RWPE1 (cell line): ENCODE measurements around the gene RBMS2.
"Not testable (repeated sequence)": the region's sequence is repeated elsewhere in the genome, so short reads cannot be mapped to it uniquely, and the experiment has no call there.

Experiments
- CTCF ChIA-PET: fragments of 350-600 bp; sonication (Branson Sonifier 250); formaldehyde crosslinking; extraction: SDS; loops from one replicate; lab custom pipeline; 2021; lab: Yijun Ruan, JAX
- POLR2A ChIA-PET: fragments of 400-600 bp; formaldehyde crosslinking; extraction: SDS; loops from one replicate; lab custom pipeline; 2020; ENCODE audit warnings: antibody characterized with exemption; ENCODE audit not compliant: low non-redundant PET; lab: Yijun Ruan, JAX
- DNase-seq: peaks from one replicate; pipeline ENCODE4 v3.0.0; 2012; ENCODE audit warnings: low spot score
- H3K27ac ChIP-seq: fragments of 450-650 bp; 2 replicates; pipeline ENCODE4 v1.5.1; 2017
- CTCF ChIP-seq: fragments of 450-650 bp; conservative IDR thresholded peaks from 2 replicates; pipeline ENCODE4 v1.5.1; 2017; ENCODE audit warnings: low read depth, mild to moderate bottlenecking

Gene RBMS2

GRCh38 chr12:56498126-56498902, 23.3 kb upstream of the RBMS2 start:
- H3K27ac ChIP-seq, DNase-seq, POLR2A ChIA-PET, CTCF ChIA-PET: not testable (repeated sequence)

DNA sequence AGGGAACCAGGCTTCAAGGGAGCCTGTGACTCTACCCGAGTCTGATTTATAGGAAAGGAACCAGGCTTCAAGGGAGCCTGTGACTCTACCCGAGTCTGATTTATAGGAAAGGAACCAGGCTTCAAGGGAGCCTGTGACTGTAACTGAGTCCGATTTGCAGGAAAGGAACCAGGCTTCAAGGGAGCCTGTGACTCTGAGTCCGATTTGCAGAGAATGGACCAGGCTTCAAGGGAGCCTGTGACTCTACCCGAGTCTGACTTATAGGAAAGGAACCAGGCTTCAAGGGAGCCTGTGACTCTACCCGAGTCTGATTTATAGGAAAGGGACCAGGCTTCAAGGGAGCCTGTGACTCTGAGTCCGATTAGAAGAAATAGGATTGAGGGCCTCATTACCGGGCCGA, 22.2 kb upstream of the RBMS2 start:
- POLR2A ChIA-PET, DNase-seq, CTCF ChIA-PET, H3K27ac ChIP-seq: not testable (repeated sequence)

- CTCF ChIA-PET, POLR2A ChIA-PET, DNase-seq, H3K27ac ChIP-seq: not testable (repeated sequence)
Observed at GRCh38 chr12:56499879-56500278, 21.7 kb upstream of the RBMS2 start.

DNA sequence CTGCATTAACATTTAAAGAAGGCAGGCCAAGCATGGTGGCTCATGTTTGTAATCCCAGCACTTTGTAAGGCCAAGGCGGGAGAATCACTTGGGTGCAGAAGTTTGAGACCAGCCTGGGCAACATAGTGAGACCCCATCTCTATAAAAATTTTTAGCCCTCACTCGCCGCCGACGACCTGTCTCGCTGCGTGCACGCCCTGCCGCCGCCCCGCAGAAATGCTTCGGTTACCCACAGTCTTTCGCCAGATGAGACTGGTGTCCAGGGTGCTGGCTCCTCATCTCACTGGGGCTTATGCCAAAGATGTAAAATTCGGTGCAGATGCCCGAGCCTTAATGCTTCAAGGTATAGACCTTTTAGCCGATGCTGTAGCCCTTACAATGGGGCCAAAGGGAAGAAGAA, 10.8 kb upstream of the RBMS2 start:
- no peak for DNase-seq
- CTCF ChIA-PET = interaction anchor here (1.0 kb wide), 1 partner anchor 63 kb away, joined by 3 read pairs; no protein-coding TSS in a partner anchor
- H3K27ac ChIP-seq = no peak overlapping the region
- no peak for TF ChIP-seq CTCF
- POLR2A ChIA-PET = no interaction called here

GRCh38 chr12:56514014-56514318, 7.7 kb upstream of the RBMS2 start:
- POLR2A ChIA-PET, H3K27ac ChIP-seq, DNase-seq: not testable (repeated sequence)
- TF ChIP-seq CTCF = peak; percentile 31
- CTCF ChIA-PET = interaction anchor here (0.6 to 2.1 kb wide), 13 partner anchors 13 to 169 kb away, joined by 3 to 16 read pairs (median 4); no protein-coding TSS in a partner anchor

DNA sequence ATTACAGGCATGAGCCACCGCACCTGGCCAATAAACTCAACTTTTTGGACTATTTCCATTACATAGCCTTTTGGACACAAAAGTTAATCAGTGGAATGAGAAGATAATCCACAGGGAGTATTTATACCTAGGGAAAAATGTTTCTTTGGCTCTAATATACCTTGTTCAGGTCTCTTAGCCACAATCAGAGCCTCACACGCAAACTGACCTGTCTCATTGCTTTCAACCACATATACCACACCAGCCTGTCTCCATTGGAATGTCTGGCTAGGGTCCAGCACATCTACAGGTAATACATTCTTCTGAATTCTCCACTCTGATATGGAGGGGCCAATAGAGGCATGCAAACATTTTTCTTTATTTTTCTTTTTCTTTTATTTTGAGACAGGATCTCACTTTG, 3.8 kb upstream of the RBMS2 start:
- POLR2A ChIA-PET = no interaction called here

DNA sequence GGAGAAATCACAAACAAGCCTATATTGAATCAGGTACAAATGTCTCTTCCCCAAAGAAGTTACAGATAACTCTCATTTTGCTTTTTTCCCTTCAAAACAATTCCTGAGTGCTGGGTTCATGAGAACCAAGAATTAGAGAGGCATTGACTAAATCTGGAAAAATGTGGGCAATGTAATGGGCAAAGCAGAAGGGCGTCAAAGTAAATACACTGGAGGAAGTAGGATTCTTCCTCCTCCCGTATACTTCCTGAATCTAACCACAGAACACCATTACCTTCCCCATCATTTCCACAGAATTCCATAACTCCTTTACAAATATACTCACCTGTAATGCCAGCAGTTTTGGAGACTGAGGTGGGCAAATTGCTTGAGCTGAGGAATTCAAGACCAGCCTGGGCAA, 3.0 kb upstream of the RBMS2 start:
- POLR2A ChIA-PET = no interaction called here
- CTCF ChIA-PET = no interaction called here
- H3K27ac ChIP-seq = peak overlapping the region; percentile 55
- TF ChIP-seq CTCF = no peak
- no peak for DNase-seq

More for the DNA sequence above, 3.8 kb upstream of the RBMS2 start:
- DNase-seq = no peak
- peak overlapping the region; percentile 28; the same call in 1 of the 2 replicates for H3K27ac ChIP-seq
- CTCF ChIA-PET = no interaction called here
- TF ChIP-seq CTCF = no peak

DNA sequence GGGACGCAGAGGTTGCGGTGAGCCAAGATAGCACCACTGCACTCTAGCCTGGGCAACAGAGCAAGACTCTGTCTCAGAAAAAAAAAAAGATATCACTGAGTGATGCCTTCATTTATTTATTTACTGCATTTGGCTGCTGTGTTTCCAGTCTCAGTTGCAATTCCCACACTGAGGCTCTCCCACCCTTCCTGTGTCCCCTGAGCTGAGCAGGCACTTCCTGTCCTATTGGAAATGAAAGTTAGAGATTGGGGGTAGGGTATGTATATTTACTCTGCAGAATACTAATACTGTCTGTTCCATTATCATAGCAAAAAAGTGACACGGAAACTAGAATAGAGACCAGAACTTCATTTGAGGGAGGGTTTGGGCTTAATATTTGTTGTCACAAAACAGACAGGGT, 1.6 kb upstream of the RBMS2 start:
- DNase-seq = no peak
- CTCF ChIA-PET = interaction anchor here (0.7 kb wide), 1 partner anchor 64 kb away, joined by 3 read pairs; no protein-coding TSS in a partner anchor
- POLR2A ChIA-PET = no interaction called here
- H3K27ac ChIP-seq = peak overlapping the region; percentile 55; the same call in 1 of the 2 replicates
- TF ChIP-seq CTCF = no peak
